ENCODE results near the gene NCF2. TPM values are rescaled to one million over a fixed set of nuclear protein-coding genes. Genes with fewer than 3 reads are reported as not detected.
"Not testable (repeated sequence)": the region's sequence is repeated elsewhere in the genome, so short reads cannot be mapped to it uniquely, and the experiment has no call there.

Gene NCF2
- total RNA-seq, 1 donor: not detected

- TF ChIP-seq CTCF (IDR thresholded peaks at IDR 0.05; ENCODE audit: insufficient read depth, low read depth, low read length): no peak
- no peak for DNase-seq (ENCODE audit: low read depth)
- peak overlapping the region; percentile 90 for H3K4me3 ChIP-seq (ENCODE audit: low read depth, low read length)
These were observed 44.3 kb upstream of the NCF2 start for GRCh38 chr1:183634429-183635065.

- DNase-seq (ENCODE audit: low read depth): peak; percentile 86
- peak overlapping the region; percentile 90 for H3K4me3 ChIP-seq (ENCODE audit: low read depth, low read length)
- peak; percentile 60 for TF ChIP-seq CTCF (IDR thresholded peaks at IDR 0.05; ENCODE audit: insufficient read depth, low read depth, low read length)
These were observed 43.6 kb upstream of the NCF2 start for GRCh38 chr1:183633676-183634343.

- H3K4me3 ChIP-seq (ENCODE audit: low read depth, low read length): peak overlapping the region; percentile 90
- DNase-seq (ENCODE audit: low read depth): no peak
- no peak for TF ChIP-seq CTCF (IDR thresholded peaks at IDR 0.05; ENCODE audit: insufficient read depth, low read depth, low read length)
These were observed 42.7 kb upstream of the NCF2 start for GRCh38 chr1:183632964-183633363.

- peak; percentile 66 for DNase-seq (ENCODE audit: low read depth)
- peak overlapping the region; percentile 90 for H3K4me3 ChIP-seq (ENCODE audit: low read depth, low read length)
- TF ChIP-seq CTCF (IDR thresholded peaks at IDR 0.05; ENCODE audit: insufficient read depth, low read depth, low read length): no peak
These were observed 41.9 kb upstream of the NCF2 start for GRCh38 chr1:183632114-183632513.

- no peak for DNase-seq (ENCODE audit: low read depth)
- H3K4me3 ChIP-seq (ENCODE audit: low read depth, low read length): no peak overlapping the region
- no peak for TF ChIP-seq CTCF (IDR thresholded peaks at IDR 0.05; ENCODE audit: insufficient read depth, low read depth, low read length)
These were observed 40.5 kb upstream of the NCF2 start for GRCh38 chr1:183630748-183631147.

GRCh38 chr1:183628537-183628936, 38.3 kb upstream of the NCF2 start:
- no peak for TF ChIP-seq CTCF (IDR thresholded peaks at IDR 0.05; ENCODE audit: insufficient read depth, low read depth, low read length)

GRCh38 chr1:183626236-183626635, 36.0 kb upstream of the NCF2 start:
- DNase-seq (ENCODE audit: low read depth); H3K4me3 ChIP-seq (ENCODE audit: low read depth, low read length): not testable (repeated sequence)

More at GRCh38 chr1:183628537-183628936, 38.3 kb upstream of the NCF2 start:
- H3K4me3 ChIP-seq (ENCODE audit: low read depth, low read length): no peak overlapping the region
- DNase-seq (ENCODE audit: low read depth): no peak

Data from fibroblast of villous mesenchyme (primary cell).